MV-4-11 (cell line): Measurements from ENCODE around the gene MAT2A.

Experiments used
- DNase-seq: peaks from one replicate; lab custom pipeline; 2025; lab: John Stamatoyannopoulos, UW

The MAT2A gene

GRCh38 chr2:85538507-85539360, at the start of gene MAT2A:
Gene MAT2A, plus strand, starts transcription at chr2:85539168. Its CDS starts 120 bp downstream, at chr2:85539288.
- peak; percentile 88 for DNase-seq

GRCh38 chr2:85490861-85491755, 47.9 kb upstream of the MAT2A start:
- DNase-seq = no peak

GRCh38 chr2:85496436-85496835, 42.5 kb upstream of the MAT2A start:
- DNase-seq = no peak

- no peak for DNase-seq
Measured at GRCh38 chr2:85497944-85498630, 40.9 kb upstream of the MAT2A start.

GRCh38 chr2:85501248-85501647, 37.7 kb upstream of the MAT2A start:
- DNase-seq = peak; percentile 91

- no peak for DNase-seq
Measured at GRCh38 chr2:85502720-85503119, 36.2 kb upstream of the MAT2A start.

- DNase-seq = no peak
Measured at GRCh38 chr2:85503168-85503850, 35.7 kb upstream of the MAT2A start.

GRCh38 chr2:85503851-85504777, 34.9 kb upstream of the MAT2A start:
- DNase-seq = peak; percentile 18

- DNase-seq = peak; percentile 28
Measured at GRCh38 chr2:85504778-85505261, 34.1 kb upstream of the MAT2A start.

- no peak for DNase-seq
Measured at GRCh38 chr2:85505551-85506238, 33.3 kb upstream of the MAT2A start.

- DNase-seq = no peak
Measured at GRCh38 chr2:85506768-85507181, 32.2 kb upstream of the MAT2A start.

- DNase-seq = peak; percentile 77
Measured at GRCh38 chr2:85511008-85511811, 27.8 kb upstream of the MAT2A start.

GRCh38 chr2:85514323-85514722, 24.6 kb upstream of the MAT2A start:
- no peak for DNase-seq

- DNase-seq = peak; percentile 34
Measured at GRCh38 chr2:85516653-85517389, 22.1 kb upstream of the MAT2A start.

GRCh38 chr2:85522090-85522647, 16.8 kb upstream of the MAT2A start:
- no peak for DNase-seq

GRCh38 chr2:85523062-85523902, 15.7 kb upstream of the MAT2A start:
- no peak for DNase-seq

- DNase-seq = no peak
Measured at GRCh38 chr2:85523903-85524335, 15.0 kb upstream of the MAT2A start.
